HG03175 (cell line): ENCODE results near the gene ZNF436.
"Not testable (repeated sequence)": the region's sequence is repeated elsewhere in the genome, so short reads cannot be mapped to it uniquely, and the experiment has no call there.

ENCODE experiments used
- ATAC-seq: cut with Tn5 transposase; IDR thresholded peaks from one replicate; pipeline ENCODE4 v1.9.1; 2021; ENCODE audit warnings: mild to moderate bottlenecking, moderate library complexity; ENCODE audit not compliant: unreplicated experiment

The ZNF436 gene

GRCh38 chr1:23393706-23394105, 24.1 kb upstream of the ZNF436 start:
- ATAC-seq: no peak

DNA sequence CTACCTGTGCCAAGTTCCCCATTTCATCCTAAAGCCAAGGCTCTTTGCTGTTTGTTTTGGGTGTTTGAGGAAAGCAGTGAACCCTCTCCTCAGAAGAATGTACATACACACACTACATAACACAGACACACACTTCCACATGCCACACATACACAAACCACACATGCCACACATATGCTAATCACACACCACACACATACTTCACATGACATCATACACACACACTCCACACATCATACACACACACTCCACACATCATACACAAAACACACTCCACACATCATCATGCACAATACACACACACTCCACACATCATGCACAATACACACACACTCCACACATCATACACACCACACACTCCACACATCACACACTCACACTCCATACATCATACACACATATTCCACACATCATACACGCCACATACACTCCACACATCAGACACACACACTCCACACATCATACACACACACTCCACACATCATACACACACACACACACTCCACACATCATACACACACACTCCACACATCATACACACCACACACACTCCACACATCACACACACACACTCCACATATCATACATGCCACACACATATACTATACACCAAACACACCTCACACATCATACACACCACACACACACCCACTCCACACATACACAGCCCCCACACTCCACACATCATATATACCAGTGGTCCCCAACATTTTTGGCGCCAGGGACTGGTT, 22.7 kb upstream of the ZNF436 start:
- ATAC-seq: no peak

GRCh38 chr1:23389837-23390321, 20.2 kb upstream of the ZNF436 start:
- ATAC-seq: no peak

DNA sequence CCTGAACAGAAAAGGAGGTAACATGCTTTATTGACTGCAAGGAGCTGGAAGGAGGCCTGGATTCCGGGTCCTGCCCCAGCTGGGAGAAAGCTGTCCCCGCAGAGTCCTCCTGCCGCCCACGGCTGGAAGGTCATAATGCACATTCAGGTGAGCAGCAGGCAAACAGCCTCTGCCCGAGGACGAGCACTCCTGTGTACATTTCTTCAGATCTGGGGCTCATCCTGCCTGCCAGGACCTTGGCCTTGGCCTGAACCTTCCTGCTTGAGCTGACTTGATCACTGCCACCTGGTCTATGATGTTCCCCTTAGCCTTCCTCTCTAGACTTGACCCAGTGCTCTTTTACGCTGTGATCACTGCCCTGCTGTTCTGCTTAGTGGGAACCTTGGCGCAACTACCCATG, 17.9 kb upstream of the ZNF436 start:
- ATAC-seq: no peak

DNA sequence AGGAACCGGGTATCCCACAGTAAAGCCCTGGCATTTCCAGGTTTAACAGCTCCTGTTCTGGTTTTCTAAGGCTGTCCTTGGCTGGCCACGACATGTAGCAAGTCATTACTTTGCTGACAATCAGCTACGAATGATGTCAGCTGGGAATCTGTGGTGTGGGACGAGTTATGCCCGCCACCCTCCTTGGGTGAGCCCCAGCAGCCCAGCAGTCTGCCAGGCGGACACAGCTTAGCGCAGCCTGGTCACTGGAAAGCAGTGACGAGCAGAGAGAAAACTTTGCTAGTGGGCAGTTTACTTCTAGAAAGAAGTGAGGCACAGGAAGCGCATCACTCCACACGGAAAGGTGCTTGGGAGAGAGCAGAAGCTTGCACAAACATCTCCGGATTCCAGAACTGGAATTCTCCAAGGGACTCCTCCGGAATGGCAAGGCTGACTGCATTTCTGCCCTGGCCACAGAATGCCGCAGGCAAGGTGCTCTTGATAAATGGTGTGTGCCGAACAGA, 15.5 kb upstream of the ZNF436 start:
- ATAC-seq: no peak

DNA sequence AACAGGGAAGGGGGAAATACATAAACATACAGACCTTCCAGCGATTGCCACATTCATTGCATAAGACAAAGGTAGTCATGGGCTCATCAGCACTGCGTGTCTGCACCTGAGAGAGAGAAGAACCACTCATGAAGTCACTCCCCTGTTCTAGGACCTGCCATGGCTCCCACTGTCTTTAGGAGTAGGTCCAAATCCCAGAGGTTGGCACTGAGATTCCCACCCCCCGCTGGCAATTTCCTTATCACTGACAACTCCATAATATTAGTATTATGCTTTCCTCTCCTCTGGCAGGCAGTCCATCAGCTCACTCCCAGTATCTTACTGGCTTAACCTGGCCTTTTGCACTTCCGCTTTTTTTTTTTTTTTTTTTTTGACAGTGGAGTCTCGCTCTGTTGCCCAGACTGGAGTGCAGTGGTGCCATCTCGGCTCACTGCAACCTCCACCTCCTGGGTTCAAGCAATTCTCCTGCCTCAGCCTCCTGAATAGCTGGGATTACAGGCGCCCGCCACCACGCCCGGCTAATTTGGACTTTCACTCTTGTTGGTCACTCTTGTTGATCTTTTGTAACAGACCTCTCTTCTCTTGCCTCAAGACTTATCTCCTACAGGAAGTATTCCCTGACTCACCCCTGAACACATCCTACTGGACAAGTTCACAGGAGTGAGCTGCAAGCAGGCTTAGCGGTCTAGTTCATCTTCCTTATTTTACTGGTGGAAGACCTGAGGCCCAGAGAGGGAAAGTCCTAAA, 14.8 kb upstream of the ZNF436 start:
- no peak for ATAC-seq

DNA sequence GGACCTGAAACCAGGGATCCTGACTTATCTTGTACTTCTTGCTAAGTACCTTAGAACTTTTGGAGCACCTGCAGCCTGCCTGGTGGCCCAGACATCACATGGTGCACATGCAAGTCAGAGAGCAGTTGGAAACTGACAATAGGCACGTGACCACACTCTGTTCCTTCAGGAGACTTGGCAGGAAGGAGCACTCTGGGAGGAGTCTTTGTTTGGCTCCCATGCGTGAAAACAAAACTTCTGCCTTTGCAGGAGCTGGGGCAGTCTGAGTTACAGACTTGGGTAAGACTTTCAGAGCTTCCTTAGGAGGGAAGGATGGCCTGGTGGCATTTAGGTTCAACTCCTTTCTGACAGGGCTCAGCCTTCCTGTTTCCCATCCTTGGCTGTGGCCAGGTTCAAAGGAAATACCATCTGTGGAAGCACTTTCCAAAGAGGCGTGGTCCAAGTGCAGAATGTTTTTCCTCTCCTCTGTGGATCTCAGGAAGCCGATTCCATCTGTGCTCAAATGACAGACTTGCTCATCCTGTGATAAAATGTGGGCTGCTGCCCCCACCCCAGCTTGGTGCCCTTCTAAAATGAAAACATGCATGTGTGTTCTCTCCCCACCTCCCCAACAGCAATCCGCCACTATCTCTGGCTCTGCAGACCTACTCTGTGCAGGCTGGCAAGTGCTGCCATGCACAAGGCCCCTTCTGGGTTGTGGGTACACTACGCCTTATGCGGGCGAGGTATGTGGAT, 14.1 kb upstream of the ZNF436 start:
- ATAC-seq: no peak

DNA sequence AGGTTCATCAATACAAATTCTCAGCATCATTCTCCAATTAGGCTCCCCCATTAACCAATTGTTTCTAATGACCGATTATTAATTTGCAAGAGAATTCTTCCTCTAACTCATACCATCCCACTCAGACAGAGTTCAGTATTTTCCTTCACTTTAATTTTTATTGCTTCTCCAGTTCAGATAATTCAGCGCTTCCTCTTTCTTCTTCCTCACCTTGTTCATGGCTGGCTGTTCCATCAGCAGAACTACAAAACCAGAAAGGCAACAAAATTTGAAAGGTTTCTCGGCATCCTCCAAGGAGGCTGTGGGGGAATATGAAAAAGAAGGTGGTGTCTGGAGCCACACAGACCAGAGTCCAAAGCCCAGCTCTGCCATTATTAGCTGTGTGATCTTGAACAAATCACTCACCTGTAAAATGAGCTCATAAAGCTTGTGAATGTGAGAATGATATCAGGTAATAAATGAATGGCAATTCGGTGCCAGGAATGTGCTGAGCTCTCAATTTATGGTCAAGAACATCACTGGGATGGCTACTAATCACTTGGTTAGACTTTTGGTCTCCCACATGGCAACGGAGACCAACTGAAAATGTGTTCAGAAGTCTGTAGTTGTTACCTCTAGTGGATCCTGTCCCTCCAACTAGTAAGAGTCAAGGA, 11.7 kb upstream of the ZNF436 start:
- no peak for ATAC-seq

GRCh38 chr1:23380719-23381118, 11.1 kb upstream of the ZNF436 start:
- no peak for ATAC-seq

DNA sequence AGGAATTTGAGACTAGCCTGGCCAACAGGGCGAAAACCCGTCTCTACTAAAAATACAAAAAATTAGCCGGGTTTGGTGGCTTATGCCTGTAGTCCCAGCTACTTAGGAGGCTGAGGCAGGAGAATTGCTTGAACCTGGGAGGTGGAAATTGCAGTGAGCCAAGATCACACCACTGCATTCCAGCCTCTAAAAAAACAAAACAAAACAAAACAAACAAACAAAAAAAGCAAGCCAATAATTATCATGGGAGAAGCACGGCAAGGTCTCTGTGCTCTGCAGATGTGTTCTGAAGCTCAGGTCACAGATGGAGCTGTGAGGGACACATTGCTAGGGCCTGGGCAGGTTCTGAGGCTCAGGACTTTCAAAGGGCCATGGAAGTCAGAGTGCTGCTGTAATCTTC, 10.6 kb upstream of the ZNF436 start:
- ATAC-seq: not testable (repeated sequence)

DNA sequence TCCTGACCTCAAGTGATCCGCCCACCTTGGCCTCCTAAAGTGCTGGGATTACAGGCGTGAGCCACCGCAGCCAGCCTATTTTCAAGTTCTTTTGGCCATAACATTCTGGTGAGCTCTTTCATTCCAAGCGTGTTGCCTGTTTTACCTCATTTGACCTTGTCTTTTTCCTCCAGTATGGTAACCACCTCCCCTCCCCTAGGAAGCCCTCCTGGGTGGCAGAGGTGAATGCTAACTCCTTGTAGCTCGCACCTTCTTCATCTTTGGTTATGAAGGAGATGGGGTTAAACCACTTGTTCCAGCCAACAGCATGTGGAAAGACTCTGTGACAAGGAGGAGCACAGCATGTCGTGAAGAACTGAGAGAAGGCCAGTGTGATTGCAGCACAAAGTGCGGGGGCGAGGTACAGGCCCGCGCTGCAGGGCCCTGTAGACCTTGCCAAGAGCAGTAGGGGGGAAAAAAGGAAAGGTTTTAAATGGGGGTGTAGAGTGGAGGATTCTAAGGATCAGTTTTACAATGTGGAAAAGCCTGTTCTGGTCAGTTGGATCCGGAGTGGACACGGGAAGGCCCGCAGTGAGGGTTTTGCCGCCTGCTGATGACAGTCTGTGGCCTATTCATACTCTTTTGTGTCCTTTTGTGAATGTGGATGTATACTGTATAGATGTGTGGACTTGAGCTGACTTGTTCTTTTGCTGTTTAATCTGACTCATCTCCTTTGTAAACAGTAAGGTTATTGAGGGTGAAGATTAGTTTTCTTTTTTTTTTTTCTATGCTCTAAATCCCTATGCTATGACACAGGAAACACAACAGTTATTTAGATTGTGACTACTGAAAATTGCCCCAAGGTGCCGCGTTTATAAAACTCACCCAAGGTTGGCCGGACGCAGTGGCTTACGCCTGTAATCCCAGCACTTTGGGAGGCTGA, 7.5 kb upstream of the ZNF436 start:
- no peak for ATAC-seq

DNA sequence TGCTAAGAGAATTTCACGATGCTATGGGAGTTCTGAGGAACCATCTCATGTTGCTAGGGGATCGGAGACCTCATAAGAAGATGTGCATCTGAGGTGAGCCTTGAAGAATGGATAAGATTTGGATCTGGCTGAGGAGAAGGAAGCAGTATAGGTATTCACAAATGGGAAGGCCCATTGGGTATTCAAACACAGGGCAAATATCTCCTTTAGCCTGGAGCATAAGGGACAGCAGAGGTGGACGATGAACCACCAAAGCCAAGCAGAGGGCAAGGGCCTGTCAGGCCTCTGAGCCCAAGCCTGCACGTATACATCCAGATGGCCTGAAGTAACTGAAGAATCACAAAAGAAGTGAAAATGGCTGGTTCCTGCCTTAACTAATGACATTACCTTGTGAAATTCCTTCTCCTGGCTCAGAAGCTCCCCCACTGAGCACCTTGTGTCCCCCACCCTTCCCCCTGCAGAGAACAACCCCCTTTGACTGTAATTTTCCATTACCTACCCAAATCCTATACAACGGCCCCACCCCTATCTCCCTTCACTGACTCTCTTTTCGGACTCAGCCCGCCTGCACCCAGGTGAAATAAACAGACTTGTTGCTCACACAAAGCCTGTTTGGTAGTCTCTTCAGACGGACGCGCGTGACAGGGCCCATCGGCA, 4.6 kb upstream of the ZNF436 start:
- not testable (repeated sequence) for ATAC-seq

DNA sequence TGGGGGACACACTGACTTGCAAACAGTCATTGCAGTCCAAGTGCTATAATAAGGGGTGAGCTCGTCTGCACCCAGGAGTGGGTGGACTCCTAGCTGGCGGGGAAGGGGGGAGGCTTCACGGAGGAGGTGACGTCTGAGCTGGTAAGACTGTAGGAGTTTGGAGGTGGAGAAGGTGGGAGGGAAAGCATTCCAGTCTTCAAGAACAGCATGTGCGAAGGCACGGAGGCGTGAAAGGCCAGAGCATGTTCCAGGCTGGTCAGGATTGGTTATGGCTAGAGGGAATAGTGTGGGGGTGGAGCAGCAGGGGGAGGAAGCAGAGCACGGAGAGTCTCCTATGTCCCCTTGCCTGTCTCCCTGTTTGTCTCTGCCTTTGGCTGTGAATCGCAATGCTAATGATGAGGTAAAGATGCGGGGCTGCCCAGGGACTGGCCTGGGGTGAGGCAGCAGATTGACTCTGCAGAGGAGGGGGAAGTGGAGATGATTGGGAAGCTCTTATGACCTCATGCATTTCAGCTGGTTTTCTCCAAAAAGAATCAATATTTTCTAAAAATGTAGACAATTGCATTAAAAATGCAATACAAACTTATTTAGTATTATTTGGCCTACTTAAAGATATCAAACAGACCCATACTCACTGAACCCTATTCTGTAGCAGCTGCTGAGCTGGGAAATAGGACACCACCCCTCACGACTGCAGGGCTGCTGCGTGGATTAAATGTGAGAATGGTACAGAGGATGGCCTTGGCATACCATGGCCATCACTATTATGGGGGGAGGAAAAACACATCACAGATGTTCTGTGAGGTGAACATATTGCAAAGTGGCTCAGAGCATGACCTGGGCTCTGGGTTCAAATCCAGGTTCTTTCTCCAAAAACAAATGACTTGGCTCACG, 2.6 kb upstream of the ZNF436 start:
- ATAC-seq: no peak

GRCh38 chr1:23370709-23371584, 1.3 kb upstream of the ZNF436 start:
- no peak for ATAC-seq

DNA sequence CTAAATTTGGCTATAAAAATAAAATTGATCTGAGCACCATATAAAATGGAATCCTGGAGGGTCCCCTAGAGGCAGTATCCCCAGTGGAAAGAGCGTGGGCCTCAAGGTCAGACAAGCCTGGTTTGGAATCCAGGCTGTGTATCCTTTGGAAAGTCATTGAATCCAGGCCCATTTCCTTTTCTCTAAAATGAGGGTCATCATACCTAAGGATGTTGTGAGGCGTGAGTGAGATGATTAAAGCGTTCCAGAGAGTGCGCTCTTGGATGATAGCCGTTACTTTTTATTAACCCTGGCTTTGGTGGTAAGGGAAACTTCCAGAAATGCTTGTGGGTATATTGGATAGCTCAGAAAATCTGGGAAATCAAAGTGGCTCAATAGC, 683 bp upstream of the ZNF436 start:
- no peak for ATAC-seq

- ATAC-seq: peak; percentile 72
Observed at GRCh38 chr1:23368562-23369334, 888 bp downstream of the ZNF436 start.
